NCI-H1092 treated with DMSO at 0.1 percent for 48 hours (cell line): ENCODE measurements around the gene KCNJ13.
"Not testable (repeated sequence)": the region's sequence is repeated elsewhere in the genome, so short reads cannot be mapped to it uniquely, and the experiment has no call there.

ENCODE experiments used
- DNase-seq: peaks from one replicate; lab custom pipeline; 2025; lab: John Stamatoyannopoulos, UW

KCNJ13 gene

DNA sequence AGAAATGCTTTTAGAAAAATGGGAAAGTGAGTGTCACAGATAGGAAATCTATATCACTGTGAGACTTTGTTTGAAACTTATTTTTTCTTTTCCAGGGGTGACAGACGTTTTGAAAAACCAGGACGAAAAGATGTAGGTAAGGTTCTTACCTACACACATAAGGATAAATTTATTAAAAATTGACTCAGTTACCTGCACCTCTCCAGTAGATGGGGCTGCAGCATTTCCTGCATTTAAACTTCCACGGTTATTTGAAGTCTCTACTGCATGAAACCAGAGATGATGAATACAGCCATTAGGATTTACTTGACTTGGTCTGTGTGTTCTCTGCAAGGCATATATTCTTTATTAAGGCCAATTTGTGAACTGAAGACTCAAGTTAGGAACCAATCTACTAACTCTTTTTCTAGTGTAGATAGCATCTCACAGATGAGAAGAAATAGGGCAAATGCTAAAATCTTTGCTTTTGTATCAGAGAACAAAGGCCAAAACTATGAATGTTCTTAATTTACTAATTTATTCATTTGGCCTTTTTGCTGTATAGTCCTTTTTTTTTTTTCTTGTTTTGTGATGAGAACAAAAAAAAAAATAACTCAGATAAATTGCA lies 15.0 kb downstream of the KCNJ13 start:
- DNase-seq: peak; percentile 0

- DNase-seq: no peak
Observed at GRCh38 chr2:232757905-232758304, 18.5 kb downstream of the KCNJ13 start.

DNA sequence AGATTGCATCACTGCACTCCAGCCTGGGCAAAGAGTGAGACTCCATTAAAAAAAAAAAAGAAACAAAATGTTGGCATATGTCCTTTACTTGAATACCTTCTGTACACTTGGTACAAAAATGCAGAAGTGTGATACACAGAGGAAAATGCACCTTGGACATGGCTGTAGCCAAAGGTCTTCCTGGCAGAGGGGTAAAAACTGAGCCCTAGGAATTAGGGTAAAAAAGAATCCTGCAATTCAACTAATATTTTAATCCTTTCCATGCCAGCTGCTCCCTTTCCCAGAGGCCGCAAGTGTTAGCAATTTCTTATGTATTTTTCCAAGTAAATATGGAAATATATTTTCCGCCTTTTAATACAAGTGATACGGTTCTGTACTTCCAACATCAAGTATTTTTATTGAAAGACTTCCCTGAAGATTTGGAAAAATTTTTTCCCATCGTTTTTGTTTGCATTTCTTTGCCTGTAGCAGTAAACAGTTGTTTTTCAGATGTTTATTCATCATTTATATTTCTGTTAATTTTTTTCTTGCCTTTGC lies 26.2 kb downstream of the KCNJ13 start:
- no peak for DNase-seq

GRCh38 chr2:232749331-232749730 lies 27.0 kb downstream of the KCNJ13 start:
- DNase-seq: no peak

DNA sequence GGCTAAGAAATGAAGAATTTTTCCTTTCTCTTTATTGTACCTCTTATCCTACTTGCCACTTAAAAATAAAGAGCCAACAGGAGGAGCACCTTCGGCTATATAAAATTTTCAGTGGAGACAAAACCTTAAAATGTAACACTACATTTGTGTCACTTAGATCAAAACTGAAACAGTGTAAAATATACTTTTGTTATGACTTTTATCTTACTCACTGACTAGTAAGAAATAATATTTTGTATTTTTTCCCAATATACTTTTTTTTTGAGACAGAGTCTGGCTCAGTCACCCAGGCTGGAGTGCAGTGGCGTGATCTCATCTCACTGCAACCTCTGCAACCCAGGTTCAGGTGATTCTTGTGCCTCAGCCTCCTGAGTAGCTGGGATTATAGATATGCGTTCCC lies 28.3 kb downstream of the KCNJ13 start:
- DNase-seq: no peak

GRCh38 chr2:232744963-232745362 lies 31.4 kb downstream of the KCNJ13 start:
- DNase-seq: no peak

DNA sequence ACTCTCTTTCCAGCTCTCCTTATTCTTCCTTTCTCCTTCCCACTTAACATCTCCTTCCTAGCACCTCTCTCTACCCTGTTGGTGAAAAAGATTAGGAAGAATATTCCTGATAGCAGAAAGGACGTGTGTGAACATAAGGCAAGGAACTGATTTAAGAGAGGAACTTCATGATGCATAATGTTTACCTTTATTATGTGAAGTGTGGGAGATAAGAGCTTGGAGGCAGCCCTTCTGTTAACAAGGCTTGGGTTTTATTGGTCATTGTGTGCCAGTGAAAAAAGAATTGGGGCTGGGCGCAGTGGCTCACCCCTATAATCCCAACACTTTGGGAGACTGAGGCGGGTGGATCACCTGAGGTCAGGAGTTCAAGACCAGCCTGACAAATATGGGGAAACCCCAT lies 34.4 kb downstream of the KCNJ13 start:
- no peak for DNase-seq

GRCh38 chr2:232741294-232741693 lies 35.1 kb downstream of the KCNJ13 start:
- DNase-seq: no peak

GRCh38 chr2:232731470-232731869 lies 44.9 kb downstream of the KCNJ13 start:
- DNase-seq: no peak

DNA sequence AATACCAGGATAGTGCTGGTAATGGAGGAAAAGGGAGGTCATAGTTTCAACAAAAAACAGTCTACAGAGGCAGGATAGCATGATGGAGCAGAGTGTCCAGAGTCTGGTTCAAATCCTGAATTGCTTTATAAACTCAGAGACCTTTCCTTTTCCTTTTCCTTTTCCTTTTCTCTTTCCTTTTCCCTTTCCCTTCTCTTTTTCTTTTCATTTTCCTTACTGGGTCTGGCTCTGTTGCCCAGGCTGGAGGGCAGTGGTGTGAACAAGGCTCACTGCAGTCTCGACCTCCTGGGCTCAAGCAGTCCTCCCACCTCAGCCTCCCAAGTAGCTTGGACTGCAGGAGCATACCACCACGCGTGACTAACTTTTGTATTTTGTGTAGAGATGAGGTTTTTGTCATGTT lies 47.6 kb downstream of the KCNJ13 start:
- DNase-seq: no peak

- DNase-seq: no peak
Observed at GRCh38 chr2:232723027-232723426, 53.3 kb downstream of the KCNJ13 start.

GRCh38 chr2:232721882-232722281 lies 54.5 kb downstream of the KCNJ13 start:
- DNase-seq: no peak

GRCh38 chr2:232721261-232721660 lies 55.1 kb downstream of the KCNJ13 start:
- DNase-seq: no peak

GRCh38 chr2:232720056-232720455 lies 56.3 kb downstream of the KCNJ13 start:
- not testable (repeated sequence) for DNase-seq
